GM18508 (cell line): Measurements from ENCODE around the gene ZNF136.

Source experiments
- ATAC-seq: cut with Tn5 transposase; IDR thresholded peaks from one replicate; pipeline ENCODE4 v1.9.1; 2021; ENCODE audit warnings: moderate number of reproducible peaks; ENCODE audit not compliant: insufficient read depth, unreplicated experiment

Gene ZNF136

DNA sequence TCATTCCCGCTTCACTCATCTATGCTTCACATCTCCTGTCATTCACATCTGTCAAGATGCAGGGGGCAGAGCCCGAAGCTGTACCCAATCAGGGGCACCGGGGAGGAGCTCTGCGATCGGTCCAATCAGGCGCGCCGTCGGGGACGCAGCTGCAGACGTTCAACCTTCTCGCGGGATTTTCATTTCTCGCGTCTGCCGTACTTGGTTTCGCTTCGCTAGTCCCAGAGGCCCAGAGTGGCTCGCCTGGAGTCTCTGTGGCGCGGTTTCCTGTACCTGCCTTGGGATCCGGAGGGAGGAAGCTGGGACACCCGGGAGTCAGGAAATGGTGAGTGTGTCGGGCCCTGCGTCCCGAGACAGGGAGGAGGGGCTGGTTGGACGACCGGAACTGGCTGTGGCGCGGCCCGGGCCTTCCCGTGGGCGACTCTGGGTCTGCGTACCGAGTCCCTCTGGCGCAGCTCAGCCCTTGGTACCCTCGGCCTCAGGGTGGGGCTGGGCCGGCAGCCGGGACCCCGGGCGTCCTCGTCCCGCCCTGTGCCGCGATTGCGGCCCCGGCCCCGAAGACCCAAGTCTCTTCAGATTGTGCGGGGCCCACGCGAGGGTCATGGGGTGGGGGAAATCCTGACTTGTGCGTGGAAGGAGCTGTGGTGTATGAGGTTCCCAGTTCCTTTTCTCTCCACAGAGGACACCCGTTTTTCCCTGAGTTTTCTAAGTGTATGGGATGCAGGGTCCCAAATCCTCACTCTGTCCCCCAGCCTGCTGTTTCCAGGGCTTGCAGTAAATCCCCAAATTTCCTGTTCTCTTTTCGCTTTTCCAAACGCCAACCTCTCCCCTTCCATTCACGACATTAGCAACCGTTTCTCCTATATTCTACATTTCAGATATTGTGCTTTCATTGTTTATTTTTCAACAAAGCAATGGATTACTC lies at the start of gene ZNF136:
Gene ZNF136 (plus strand): TSS at position 215 of the 925 bp plus-strand sequence. CDS start 108 bp downstream, at position 323.
- peak; percentile 87 for ATAC-seq

DNA sequence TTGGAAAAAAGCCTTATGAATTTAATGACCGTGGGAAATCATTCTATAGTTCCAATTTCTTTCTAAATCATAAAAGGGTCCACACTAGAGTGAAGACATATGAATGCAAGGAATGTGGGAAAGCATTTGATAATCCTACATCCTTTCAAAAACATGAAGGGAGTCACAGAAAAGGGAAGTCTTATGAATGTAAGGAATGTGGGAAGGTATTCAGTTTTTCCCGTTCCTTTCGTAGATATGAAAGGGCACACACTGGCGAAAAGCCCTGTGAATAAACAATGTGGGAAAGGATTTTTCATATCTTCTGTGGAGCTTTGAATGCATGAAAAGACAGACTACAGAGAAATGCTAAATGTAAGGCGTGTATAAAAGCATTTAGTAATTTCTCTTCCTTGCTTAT lies 49.8 kb upstream of the ZNF136 start:
- no peak for ATAC-seq

DNA sequence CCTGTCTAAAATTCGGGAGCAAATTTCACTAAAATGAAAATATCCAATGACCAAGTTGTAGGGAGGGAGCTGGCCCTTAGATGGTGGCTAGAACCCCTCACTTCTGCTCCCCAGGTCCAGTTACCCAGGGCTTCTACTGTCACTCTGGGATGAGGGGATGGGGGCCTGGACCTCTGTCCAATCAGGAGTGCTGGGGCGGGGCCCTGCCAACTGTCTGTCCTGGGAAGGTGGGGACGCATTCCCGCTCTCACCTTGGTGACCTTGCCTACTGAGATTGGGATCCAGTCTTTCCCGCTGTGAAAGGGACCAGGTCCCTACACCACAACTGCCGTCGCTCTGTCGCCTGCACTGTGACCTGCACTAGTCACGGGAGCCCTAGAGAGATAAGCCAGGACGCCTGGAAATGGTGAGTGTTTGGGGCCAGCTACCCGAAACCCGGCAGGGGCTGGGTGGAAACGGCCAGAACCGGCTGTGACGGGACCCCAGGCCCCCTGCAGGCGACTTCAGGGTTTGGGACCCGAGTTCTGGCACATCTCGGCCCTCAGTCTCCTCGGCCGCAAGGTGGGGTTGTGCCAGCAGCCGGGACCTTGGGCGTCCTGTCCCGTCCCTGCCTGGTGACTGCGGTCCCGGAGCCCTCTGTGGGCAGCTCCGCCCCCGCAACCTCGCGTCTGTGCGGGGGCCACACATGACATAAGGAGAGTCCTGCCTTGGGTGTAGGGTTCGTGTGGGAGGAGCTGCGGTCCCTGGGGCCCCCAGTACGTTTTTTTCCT lies 45.5 kb upstream of the ZNF136 start:
- ATAC-seq: no peak

DNA sequence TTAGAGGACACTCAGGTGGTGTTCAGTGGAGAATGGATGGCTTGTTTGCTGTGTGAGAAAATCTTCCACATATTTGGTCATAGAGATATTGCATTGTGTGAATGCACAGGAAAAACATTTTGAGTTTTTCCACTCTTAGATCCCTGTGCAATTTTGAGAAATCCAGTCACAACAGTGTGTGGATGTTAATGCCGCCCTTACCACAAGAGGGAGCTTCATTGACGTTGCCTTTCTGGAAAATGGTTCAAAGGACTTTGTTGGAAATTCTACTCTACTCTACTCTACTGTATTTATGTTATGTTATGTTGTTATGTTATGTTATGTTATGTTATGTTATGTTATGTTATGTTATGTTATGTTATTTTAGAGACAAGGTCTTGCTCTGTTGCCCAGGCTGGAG lies 36.2 kb upstream of the ZNF136 start:
- ATAC-seq: no peak

DNA sequence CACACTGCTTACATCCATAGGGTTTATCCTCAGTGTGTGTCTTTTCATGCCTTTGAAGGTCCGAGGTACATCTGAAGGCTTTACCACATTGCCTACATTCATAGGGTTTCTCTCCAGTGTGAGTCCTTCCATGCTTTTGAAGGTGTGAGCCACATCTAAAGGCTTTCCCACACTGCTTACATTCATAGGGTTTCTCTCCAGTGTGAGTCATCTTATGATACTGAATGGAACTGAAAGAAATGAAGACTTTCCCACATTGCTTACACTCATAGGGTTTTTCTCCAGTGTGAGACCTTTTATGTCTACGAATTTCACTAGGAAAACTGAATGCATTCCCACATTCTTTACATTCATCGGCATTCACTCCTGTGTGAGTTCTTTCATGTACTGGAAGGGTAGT lies 29.8 kb upstream of the ZNF136 start:
- no peak for ATAC-seq

DNA sequence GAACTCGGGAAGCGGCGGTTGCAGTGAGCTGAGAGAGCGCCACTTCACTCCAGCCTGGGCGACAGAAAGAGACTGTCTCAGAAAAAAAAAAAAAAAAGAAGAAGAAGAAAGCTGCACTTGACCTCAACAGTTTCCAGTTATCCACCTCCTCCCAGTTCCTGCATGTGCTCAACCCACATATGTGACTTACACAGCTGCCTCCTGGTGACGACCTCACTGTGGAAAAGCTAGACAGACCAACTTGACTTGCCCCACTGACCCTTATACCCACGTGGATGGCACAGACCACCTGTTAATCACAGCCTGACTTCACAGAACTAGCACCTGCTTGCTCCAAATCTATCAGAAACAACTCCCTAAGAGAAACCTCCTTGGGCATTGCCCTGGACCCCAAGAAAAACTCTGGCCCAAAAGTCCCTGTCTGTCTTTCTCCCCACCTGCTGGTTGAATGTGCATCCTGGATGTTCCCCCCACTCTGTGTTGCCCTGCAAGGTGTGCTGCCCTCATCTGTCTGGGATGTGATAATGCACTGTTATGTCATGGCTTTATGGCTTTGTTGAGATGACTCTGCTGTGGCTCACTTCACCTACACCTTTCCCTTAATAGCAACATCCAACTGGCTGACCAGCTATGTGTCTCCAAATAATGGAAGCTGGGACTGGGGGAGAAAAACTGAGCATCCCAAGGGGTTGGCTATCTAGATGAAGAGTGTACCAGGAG lies 25.5 kb upstream of the ZNF136 start:
- no peak for ATAC-seq

DNA sequence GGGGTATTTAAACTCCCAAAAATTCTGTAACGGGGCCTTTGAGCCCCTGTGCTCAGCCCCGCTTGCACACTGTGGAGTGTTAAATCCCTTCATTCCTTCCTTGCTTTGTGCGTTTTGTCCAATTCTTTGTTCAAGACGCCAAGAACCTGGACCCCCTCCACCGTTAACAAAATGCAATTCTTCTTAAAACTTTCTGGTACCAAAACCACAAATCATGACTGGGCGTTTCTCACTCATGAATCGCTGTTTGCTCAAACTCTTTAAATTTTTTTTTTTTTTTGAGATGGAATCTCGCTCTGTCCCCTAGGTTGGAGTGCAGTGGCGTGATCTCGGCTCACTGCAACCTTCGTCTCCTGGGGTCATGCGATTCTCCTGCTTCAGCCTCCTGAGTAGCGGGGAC lies 23.6 kb upstream of the ZNF136 start:
- ATAC-seq: no peak

DNA sequence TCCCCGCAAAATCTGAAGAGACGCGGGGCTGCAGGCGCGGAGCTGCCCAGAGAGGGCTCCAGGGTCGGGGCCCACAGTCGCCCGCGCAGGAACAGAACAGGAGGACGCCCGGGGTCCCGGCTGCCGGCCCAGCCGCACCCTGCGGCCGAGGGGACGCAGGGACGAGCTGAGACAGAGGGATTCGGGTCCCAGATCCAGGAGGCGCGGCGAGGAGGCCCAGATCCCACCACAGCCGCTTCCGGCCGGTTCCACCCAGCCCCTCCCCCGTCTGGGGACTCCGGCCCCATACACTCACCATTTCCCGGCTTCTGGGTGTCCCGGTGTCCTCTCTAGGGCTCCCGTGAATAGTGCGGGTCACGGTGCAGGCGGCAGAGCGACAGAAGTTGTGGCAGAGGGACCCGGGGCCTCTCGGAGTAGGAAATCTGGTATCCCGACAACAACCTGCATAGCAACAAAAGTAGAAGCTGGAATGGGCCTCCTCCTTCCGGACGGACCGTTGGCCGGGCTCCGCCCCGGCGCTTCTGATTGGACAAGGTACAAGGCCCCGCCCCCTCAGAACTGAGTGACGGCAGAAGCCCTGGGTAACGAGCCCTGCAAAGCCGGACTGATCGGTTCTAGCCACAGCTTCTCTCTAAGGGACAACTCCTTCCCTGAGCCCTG lies 22.9 kb upstream of the ZNF136 start, which contains the start of gene ZNF20:
Gene ZNF20 (minus strand): TSS at position 466 of the 660 bp plus-strand sequence. CDS start 168 bp downstream, at position 298.
- ATAC-seq: no peak

DNA sequence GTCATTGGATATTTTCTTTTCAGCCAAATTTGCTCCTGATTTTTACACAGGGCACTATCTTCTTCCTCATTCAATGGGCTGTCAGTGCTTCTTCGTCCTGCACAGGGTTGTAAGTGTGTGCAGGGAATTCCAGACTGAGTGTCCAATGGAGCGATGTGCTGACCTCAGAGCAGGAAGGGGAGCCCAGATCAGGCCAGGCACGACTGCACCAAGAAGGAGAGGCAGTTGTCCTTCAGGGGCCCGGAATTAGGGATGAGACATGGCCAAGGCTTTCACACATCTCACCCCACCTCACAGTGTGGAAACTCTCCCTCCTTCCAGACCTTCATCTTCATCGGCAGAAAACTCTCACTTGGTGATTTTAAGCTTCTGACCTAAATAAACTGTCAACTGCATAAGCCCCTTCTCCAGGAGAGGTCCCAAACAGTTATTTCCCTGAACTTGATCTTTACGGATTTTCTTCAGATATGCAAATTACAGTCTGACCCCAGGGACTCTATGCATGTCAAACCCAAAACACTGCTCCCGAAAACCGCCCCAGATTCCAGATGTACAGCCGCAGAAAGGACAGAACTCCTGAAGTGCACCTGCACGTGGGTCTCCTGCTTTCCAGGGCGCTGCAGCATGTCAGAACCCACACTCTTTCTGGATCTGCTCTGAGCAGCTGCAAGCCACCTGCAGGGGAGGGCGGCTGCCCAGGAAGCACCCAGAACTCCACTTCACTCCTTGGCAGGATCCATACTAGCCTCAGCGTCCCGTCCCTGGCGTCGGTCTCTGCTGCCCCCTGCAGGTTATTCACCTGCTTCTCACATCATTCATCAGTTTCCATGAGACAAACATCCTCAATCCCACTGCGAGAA lies 22.1 kb upstream of the ZNF136 start:
- no peak for ATAC-seq

DNA sequence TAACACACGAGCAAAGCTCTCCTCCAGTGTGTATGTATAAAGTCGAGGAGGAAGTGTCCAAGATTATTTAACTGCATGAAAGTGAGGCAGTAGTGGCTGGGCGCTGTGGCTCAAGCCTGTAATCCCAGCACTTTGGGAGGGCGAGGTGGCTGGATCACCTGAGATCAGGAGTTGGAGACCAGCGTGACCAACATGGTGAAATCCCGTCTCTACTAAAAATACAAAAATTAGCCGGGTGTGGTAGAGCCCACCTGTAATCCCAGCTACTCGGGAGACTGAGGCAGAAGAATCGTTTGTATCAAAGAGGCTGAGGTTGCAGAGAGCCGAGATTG lies 21.5 kb upstream of the ZNF136 start:
- no peak for ATAC-seq

DNA sequence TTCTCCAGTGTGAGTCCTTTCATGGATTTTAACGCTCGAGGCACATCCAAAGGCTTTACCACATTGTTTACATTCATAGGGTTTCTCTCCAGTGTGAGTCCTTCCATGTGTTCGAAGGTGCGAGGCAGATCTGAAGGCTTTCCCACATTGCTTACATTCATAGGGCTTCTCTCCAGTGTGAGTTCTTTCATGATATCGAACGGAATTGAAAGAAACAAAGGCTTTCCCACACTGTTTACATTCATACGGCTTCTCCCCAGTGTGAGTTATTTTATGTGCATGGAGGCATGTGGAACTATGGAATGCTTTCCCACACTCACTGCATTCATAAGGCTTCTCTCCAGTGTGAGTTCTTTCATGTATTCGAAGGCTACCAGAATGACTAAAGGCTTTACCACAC lies 17.5 kb upstream of the ZNF136 start:
- no peak for ATAC-seq

DNA sequence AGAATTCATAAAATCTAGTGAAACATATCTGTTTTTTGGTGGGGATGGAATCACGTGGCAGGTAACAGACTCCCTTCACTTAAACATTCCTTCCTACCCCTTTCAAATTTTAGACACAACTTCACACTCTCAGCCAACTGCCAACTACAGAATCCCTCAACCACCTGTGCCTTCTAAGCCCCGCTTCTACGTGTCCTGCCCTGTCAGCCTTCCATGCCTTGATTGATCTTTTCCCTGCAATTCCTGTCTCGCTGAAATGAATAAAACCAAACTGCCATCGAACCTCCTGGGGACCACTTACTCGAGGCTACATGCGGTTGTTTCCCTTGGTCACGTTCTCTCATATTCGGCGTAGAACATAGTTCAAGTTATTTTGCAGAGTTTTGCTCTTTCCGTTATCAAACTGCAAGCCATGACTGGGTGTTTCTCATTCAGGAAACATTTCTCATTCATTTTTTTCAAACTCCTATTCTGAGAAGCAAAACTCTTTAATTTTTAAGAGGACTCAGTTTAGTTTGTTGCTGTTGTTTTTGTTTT lies 7.5 kb upstream of the ZNF136 start:
- no peak for ATAC-seq

DNA sequence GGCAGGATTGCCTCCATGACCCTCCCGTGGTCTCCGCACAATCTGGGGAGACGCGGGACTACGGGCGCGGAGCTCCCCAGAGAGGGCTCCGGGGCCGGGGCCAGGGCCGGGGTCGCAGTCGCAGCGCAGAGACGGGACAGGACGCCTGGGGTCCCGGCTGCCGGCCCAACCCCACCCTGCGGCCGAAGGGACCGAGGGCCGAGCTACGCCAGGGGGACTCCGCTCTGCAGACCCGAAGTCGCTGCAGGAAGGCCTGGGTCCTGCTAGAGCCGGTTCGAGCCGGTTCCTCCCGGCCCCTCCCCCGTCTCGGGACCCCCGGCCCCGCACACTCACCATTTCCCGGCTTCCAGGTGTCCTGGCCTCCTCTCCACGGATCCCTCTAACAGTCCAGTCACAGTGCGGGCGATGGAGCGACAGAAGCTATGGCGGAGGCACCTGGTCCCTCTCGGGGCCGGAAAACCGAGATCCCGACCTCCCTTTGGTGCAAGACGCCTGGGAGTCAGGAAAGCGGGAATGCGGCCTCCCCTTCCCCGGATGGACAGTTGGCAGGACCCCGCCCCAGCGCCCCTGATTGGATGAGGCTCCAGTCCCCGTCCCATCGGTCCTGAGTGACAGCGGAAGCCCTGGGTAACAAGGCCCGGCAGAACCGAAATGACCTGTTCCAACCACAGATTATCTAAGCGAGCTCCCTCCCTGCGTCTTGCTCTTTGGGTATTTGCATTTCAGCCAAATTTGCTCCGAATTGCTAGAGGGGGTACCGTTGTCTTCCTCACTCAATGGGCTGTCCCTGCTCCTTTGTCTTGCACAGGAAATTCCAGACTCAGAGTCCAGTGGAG lies 6.5 kb upstream of the ZNF136 start, which contains the start of gene ZNF625:
Gene ZNF625 (minus strand): TSS at position 512 of the 836 bp plus-strand sequence. CDS start 176 bp downstream, at position 336.
- no peak for ATAC-seq

DNA sequence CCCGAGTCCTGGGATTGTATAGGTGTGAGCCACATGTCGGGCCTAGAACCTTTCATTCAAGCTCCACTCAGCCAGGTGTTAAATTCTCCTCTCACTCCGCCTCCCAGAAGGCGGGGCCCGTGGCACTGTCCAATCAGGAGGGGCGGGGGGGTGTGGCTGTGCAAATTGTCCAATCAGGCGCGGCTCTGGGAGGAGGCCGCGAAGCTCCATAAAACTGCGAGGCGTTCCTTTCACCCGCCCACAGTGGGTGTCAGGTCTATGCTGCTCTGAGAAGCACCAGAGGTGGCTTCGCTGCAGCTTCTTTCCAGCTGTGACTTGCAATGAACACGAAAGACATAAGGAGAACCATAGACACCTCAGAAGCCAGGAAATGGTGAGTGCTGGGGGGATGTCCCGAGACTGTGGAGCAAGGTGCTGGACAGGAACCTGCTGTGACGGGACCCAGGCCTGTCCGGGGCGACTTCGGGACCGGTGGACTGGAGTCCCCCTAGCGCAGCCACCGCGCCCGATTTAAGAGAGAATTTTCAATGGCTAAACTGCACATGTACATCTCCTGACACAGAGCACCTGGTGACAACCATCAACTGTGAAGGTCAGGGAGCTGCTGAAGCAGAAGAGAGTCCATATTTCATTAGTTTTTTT lies 3.0 kb upstream of the ZNF136 start:
- no peak for ATAC-seq

DNA sequence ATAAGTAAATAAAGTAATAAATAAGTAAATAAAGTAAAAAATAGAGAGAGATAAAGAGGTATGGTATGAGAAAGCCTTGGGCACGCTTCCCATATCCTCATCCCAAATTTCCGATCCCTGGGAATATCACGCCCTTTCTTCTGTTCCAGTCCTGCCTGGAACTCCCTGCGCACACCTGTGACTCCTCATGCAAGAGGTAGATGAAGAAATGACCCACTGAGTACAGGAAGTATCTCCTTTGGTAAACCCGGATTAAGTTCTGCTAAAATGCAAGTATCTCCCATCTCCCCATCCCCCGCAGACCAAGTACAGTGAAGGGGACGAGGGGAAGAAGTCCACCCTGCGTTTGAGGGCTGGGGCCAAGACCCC lies 399 bp upstream of the ZNF136 start:
- ATAC-seq: no peak

DNA sequence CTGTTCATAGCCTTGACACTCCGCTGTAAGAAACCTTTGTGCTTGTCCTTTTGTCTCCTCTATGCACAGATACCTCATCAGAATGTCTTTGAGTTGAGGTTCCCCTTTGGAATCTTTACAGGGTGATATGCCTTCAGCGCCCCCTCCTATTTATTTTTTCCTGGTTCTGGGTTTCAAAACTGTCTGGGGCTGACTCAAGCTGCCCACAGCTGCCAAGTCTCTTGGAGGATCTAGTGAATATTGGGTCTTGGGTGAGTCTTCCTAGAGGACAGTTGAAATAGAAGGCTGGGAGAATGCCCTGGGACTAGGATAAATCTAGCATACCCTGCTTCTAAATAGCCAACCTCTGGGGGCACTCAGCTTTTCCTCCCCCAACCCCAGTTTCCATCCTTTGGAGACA lies 930 bp downstream of the ZNF136 start:
- ATAC-seq: no peak

DNA sequence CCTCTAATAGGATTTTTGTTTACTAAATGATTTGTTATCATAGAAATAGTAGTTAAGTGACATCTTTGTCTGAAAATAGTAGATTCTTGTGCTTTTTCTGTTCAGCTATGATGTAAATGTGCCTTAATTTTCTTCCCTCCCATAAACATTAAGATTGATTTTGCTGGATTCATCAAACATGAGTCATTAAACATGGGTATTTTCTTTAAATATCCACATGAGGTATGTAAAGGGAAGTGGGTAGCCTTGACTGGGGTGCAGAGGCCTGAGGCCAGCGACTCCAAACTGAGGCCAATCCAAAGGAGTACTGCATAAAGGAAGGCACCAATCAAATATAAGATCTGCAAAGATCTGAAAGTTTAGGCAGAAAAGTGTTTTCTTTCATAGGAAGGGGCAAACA lies 3.7 kb downstream of the ZNF136 start:
- ATAC-seq: no peak

DNA sequence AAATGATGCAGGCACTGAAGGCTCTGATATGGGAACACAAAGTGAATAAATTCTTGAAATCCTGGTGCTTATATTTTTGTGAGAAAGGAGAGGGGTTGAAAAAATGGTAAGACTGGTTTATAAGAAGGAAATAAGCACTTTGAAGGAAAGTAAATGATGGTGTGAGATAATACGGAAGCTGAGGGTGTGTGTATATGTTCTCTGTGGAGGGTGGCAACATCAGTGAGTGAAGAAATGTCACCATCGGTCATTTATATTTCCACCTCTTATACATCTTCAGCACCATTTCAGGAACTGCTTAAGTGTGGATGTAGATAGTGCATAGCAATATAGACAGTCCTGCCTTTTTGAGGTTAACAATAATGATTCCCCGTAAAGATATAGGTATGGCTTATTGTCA lies 17.5 kb downstream of the ZNF136 start:
- ATAC-seq: no peak
